HG03354 (cell line): ENCODE measurements around the gene PCNX2.

ENCODE experiments used
- ATAC-seq: cut with Tn5 transposase; IDR thresholded peaks from one replicate; pipeline ENCODE4 v1.9.1; 2021; ENCODE audit warnings: mild to moderate bottlenecking; ENCODE audit not compliant: unreplicated experiment, poor library complexity, severe bottlenecking

PCNX2 gene

DNA sequence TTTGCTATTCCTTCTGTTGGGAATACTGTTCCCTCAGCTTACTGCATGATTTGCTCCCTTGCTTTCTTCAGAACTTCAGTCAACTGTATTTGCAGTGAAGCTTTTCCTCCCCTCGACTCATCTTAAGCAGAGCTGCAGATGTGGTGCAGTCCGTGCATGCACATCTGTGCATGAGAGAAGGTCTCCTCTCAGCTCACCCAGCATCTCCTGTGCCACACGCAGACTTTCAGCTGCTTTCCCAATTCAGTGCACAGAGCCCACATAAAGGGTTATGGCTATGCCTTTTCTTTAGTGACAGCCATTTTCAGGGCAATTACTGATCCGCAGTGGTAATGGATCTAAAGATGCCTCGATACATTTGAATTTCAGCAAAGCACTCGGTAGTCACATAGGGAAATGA is 358.6 kb downstream of the PCNX2 start:
- ATAC-seq = no peak
